ENCODE measurements around the gene ATP2B1.

DNA sequence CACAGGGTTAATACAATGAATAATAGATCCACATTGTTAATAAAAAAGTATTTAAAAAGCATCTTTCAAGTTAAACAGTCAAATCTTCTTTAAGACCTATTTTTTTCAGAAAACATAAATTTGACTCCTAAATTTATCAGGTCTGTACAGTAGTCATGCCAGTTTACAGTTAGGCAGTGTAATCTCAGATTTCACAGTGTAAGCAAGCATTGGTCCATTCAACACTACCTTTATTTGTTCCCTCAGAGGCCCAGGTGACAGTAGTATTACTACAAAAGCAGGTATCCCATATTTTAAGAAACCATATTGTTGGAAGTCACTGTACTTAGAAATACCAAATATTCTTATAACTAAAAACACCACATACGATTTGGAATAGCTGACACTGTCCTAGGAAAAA is 6.1 kb downstream of the ATP2B1 start:
- TF ChIP-seq GATA2 (IDR thresholded peaks at IDR 0.05; ENCODE audit: low read depth, low read length), result no peak
- TF ChIP-seq GATA3 (IDR thresholded peaks at IDR 0.05; ENCODE audit: low read depth, low read length), result no peak

All from SH-SY5Y (cell line).